K562 (cell line): Measurements from ENCODE around the gene IREB2. TPM values are rescaled to one million over a fixed set of nuclear protein-coding genes. Genes with fewer than 3 reads are reported as not detected.

Experiments
- BRF1 ChIP-seq: IDR thresholded peaks from 3 replicates; pipeline ENCODE4 v1.6.1; 2011; ENCODE audit warnings: borderline replicate concordance, mild to moderate bottlenecking; ENCODE audit not compliant: insufficient read length; ENCODE audit errors: extremely low read depth
- HDAC3 ChIP-seq: fragments of 450-650 bp; IDR thresholded peaks from 2 replicates; pipeline ENCODE4 v1.6.1; 2018; ENCODE audit warnings: borderline replicate concordance, mild to moderate bottlenecking, moderate library complexity; ENCODE audit not compliant: partially characterized antibody
- L3MBTL2 ChIP-seq: fragments of 450-650 bp; IDR thresholded peaks from 2 replicates; pipeline ENCODE4 v1.6.1; 2016; ENCODE audit warnings: mild to moderate bottlenecking, moderate library complexity
- MAFG ChIP-seq: fragments of 450-650 bp; conservative IDR thresholded peaks from 2 replicates; pipeline ENCODE4 v1.6.1; 2016; ENCODE audit warnings: missing genetic modification characterization, missing compliant biosample characterization
- NCOA4 ChIP-seq: fragments of 450-650 bp; IDR thresholded peaks from 2 replicates; pipeline ENCODE4 v1.6.1; 2018; ENCODE audit warnings: mild to moderate bottlenecking; ENCODE audit not compliant: partially characterized antibody
- SAFB2 ChIP-seq: fragments of 200-400 bp; formaldehyde crosslinking; IDR thresholded peaks from 2 replicates; pipeline ENCODE4 v1.6.1; 2018; ENCODE audit warnings: borderline replicate concordance, low read length, low read depth, moderate library complexity; ENCODE audit not compliant: severe bottlenecking
- SPI1 ChIP-seq: IDR thresholded peaks from 2 replicates; pipeline ENCODE4 v1.6.1; 2011; ENCODE audit warnings: low read depth, low read length, control low read depth, borderline replicate concordance
- TAF15 ChIP-seq: fragments of 200-400 bp; formaldehyde crosslinking; IDR thresholded peaks from 2 replicates; pipeline ENCODE4 v1.6.1; 2017; ENCODE audit warnings: mild to moderate bottlenecking, low read depth, low read length, moderate library complexity
- TSC22D4 ChIP-seq: fragments of 450-650 bp; IDR thresholded peaks from 2 replicates; pipeline ENCODE4 v1.6.1; 2016; ENCODE audit warnings: missing genetic modification characterization, missing biosample characterization, control low read depth
- ZNF696 ChIP-seq: fragments of 250-450 bp; sonication (Bioruptor Pico); conservative IDR thresholded peaks from 2 replicates; pipeline ENCODE4 v1.4.0; 2020; ENCODE audit warnings: mild to moderate bottlenecking, moderate library complexity
- ZNF785 ChIP-seq: fragments of 250-450 bp; sonication (Bioruptor Pico); IDR thresholded peaks from 2 replicates; pipeline ENCODE4 v1.4.0; 2020; ENCODE audit warnings: mild to moderate bottlenecking
- polyA plus RNA-seq, 8 experiments: library from polyadenylated mRNA; depleted of rRNA in 4 of 8; stranded (reverse) in 5 of 8; unstranded in 3 of 8; fragments of >200 nt; fragmentation: Nextera tagmentation in 2 of 8; fragmentation: Illumina TruSeq in 1 of 8; extraction: Ambion mirVana in 2 of 8; extraction: Trizol in 1 of 8; gene quantifications; 2 replicates each; pipeline versions ENCODE4 v1.2.1 to v1.2.3, GENCODE V29; 2011 to 2014; ENCODE audit warnings: inconsistent platforms in 1 of 8, missing spikeins in 1 of 8
- total RNA-seq, 7 experiments: library from RNA; depleted of rRNA in 6 of 7; stranded (reverse); fragments of >200 nt in 6 of 7; fragmentation: Illumina TruSeq in 2 of 7; extraction: Trizol in 2 of 7; gene quantifications; 2 replicates each; pipeline versions ENCODE4 v1.2.1 to v1.2.3, GENCODE V29; 2011 to 2021; ENCODE audit warnings: low replicate concordance in 1 of 7
- TF ChIP-seq, protein P1 (sequence below): sonication (generic); formaldehyde crosslinking; IDR thresholded peaks from 2 replicates; pipeline ENCODE4 v1.8.0; 2023; ENCODE audit warnings: missing genetic modification reagents, mild to moderate bottlenecking, borderline replicate concordance
- TF ChIP-seq, protein P2 (sequence below), 3 experiments: IDR thresholded peaks in 2 of 3; conservative IDR thresholded peaks in 1 of 3; 2 replicates each; pipeline ENCODE4 v1.5.1; 2011 to 2012; ENCODE audit warnings: low read length in 3 of 3, mild to moderate bottlenecking in 3 of 3, control low read depth in 2 of 3, improper control_type of control experiment in 1 of 3, inconsistent platforms in 1 of 3, low read depth in 1 of 3, mixed read lengths in 1 of 3, moderate library complexity in 1 of 3; ENCODE audit not compliant: insufficient read depth in 2 of 3
- TF ChIP-seq, protein P3 (sequence below): fragments of 150-350 bp; conservative IDR thresholded peaks from 2 replicates; pipeline ENCODE4 v1.6.1; 2014; ENCODE audit warnings: low read length
- TF ChIP-seq, protein P4 (sequence below): fragments of 450-650 bp; IDR thresholded peaks from 2 replicates; pipeline ENCODE4 v1.6.1; 2016

Gene IREB2
- total and polyA plus RNA-seq, 9 of the 15 experiments (the other 6 are each of a cell fraction or from before 2014, with no cell fraction given): 16.8 to 61.7 (median 34.0) TPM

DNA sequence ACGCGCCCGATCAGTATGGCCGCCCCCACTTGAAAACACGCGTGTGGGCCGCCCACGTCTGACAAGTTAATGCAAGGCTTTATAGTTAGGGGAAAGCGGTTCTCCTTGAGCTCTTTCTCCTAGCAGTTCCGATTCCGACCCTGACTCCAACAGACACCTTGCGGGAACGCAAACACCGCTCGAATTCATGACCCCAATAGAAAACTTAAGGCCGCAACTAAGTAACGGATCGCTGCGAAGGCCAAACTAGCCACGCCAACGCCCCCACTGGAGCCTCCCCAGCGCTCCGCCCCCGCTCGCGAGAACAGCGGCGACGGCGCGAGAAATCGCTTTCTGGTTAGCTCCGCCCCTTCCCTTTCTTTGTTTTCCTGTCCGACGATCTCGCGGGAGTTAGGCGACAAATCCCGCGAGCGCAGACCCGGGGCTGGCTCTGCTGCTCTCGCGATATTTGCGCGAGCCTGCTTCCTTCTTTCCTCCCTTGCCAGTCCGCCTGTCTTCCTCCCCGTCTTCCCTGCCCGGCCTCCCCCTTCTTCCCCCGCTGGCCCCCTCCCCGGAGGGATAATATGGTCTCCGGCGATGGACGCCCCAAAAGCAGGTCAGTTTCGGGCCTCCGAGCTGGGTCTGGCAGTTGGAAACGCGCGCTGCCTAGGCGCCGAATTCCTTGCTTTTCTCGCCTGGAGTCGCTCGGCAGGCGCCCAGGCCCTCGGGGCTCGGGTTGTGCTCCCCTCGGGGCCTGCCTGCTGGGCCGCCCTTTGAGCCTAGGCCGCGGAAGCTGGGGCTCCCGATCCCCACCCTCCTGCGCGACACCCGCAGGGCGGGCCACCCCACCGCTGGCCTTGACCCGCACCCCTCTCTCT is at the start of gene IREB2 (continued):
- TF ChIP-seq TAF15 (no peak), NCOA4 (no peak), SAFB2 (no peak), L3MBTL2 (peak; percentile 79), BRF1 (no peak), MAFG (tag) (no peak), TSC22D4 (no peak), SPI1 (peak; percentile 57; the same call in 1 of the 2 replicates), ZNF785 (CRISPR knock-in tag) (no peak), HDAC3 (no peak), ZNF696 (no peak)
- TF ChIP-seq, protein P1, sequence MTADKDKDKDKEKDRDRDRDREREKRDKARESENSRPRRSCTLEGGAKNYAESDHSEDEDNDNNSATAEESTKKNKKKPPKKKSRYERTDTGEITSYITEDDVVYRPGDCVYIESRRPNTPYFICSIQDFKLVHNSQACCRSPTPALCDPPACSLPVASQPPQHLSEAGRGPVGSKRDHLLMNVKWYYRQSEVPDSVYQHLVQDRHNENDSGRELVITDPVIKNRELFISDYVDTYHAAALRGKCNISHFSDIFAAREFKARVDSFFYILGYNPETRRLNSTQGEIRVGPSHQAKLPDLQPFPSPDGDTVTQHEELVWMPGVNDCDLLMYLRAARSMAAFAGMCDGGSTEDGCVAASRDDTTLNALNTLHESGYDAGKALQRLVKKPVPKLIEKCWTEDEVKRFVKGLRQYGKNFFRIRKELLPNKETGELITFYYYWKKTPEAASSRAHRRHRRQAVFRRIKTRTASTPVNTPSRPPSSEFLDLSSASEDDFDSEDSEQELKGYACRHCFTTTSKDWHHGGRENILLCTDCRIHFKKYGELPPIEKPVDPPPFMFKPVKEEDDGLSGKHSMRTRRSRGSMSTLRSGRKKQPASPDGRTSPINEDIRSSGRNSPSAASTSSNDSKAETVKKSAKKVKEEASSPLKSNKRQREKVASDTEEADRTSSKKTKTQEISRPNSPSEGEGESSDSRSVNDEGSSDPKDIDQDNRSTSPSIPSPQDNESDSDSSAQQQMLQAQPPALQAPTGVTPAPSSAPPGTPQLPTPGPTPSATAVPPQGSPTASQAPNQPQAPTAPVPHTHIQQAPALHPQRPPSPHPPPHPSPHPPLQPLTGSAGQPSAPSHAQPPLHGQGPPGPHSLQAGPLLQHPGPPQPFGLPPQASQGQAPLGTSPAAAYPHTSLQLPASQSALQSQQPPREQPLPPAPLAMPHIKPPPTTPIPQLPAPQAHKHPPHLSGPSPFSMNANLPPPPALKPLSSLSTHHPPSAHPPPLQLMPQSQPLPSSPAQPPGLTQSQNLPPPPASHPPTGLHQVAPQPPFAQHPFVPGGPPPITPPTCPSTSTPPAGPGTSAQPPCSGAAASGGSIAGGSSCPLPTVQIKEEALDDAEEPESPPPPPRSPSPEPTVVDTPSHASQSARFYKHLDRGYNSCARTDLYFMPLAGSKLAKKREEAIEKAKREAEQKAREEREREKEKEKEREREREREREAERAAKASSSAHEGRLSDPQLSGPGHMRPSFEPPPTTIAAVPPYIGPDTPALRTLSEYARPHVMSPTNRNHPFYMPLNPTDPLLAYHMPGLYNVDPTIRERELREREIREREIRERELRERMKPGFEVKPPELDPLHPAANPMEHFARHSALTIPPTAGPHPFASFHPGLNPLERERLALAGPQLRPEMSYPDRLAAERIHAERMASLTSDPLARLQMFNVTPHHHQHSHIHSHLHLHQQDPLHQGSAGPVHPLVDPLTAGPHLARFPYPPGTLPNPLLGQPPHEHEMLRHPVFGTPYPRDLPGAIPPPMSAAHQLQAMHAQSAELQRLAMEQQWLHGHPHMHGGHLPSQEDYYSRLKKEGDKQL: no peak
- TF ChIP-seq, protein P2, sequence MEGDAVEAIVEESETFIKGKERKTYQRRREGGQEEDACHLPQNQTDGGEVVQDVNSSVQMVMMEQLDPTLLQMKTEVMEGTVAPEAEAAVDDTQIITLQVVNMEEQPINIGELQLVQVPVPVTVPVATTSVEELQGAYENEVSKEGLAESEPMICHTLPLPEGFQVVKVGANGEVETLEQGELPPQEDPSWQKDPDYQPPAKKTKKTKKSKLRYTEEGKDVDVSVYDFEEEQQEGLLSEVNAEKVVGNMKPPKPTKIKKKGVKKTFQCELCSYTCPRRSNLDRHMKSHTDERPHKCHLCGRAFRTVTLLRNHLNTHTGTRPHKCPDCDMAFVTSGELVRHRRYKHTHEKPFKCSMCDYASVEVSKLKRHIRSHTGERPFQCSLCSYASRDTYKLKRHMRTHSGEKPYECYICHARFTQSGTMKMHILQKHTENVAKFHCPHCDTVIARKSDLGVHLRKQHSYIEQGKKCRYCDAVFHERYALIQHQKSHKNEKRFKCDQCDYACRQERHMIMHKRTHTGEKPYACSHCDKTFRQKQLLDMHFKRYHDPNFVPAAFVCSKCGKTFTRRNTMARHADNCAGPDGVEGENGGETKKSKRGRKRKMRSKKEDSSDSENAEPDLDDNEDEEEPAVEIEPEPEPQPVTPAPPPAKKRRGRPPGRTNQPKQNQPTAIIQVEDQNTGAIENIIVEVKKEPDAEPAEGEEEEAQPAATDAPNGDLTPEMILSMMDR (IDR thresholded peaks at IDR 0.05 in 2 of 3, conservative IDR thresholded peaks at IDR 0.05 in 1 of 3; ENCODE audit: insufficient read depth in 2 of 3, low read depth in 1 of 3, low read length in 3 of 3): peak in 1 of 3 experiments; percentile 36; a peak in 2 of 6 replicates
- TF ChIP-seq, protein P3, sequence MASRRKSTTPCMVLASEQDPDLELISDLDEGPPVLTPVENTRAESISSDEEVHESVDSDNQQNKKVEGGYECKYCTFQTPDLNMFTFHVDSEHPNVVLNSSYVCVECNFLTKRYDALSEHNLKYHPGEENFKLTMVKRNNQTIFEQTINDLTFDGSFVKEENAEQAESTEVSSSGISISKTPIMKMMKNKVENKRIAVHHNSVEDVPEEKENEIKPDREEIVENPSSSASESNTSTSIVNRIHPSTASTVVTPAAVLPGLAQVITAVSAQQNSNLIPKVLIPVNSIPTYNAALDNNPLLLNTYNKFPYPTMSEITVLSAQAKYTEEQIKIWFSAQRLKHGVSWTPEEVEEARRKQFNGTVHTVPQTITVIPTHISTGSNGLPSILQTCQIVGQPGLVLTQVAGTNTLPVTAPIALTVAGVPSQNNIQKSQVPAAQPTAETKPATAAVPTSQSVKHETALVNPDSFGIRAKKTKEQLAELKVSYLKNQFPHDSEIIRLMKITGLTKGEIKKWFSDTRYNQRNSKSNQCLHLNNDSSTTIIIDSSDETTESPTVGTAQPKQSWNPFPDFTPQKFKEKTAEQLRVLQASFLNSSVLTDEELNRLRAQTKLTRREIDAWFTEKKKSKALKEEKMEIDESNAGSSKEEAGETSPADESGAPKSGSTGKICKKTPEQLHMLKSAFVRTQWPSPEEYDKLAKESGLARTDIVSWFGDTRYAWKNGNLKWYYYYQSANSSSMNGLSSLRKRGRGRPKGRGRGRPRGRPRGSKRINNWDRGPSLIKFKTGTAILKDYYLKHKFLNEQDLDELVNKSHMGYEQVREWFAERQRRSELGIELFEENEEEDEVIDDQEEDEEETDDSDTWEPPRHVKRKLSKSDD: peak; percentile 98
- TF ChIP-seq, protein P4, sequence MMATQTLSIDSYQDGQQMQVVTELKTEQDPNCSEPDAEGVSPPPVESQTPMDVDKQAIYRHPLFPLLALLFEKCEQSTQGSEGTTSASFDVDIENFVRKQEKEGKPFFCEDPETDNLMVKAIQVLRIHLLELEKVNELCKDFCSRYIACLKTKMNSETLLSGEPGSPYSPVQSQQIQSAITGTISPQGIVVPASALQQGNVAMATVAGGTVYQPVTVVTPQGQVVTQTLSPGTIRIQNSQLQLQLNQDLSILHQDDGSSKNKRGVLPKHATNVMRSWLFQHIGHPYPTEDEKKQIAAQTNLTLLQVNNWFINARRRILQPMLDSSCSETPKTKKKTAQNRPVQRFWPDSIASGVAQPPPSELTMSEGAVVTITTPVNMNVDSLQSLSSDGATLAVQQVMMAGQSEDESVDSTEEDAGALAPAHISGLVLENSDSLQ: peak; percentile 62
